Measurements from ENCODE around the gene VAV2. TPM values are rescaled to one million over a fixed set of nuclear protein-coding genes. Genes with fewer than 3 reads are reported as not detected.

VAV2 gene
- total RNA-seq, 1 donor from 2014 or later, result 12.8 TPM

Other genes with a start within 250 kb of the VAV2 start
- gene BRD3OS, start 33.2 kb upstream of the VAV2 start, total RNA-seq (ENCODE audit: insufficient read depth, low replicate concordance), result 11.1 TPM
- gene BRD3, start 75.7 kb upstream of the VAV2 start, total RNA-seq (ENCODE audit: insufficient read depth, low replicate concordance), result 19.3 TPM
- 22.1 TPM for gene WDR5, start 143.8 kb upstream of the VAV2 start, total RNA-seq (ENCODE audit: insufficient read depth, low replicate concordance)
- not detected for gene RNU6ATAC, start 172.2 kb upstream of the VAV2 start, total RNA-seq (ENCODE audit: insufficient read depth, low replicate concordance)